ENCODE results near the gene LRRC36.
A peak's percentile ranks its signal among the peaks of the same experiment; 100 is the strongest.

The LRRC36 gene

DNA sequence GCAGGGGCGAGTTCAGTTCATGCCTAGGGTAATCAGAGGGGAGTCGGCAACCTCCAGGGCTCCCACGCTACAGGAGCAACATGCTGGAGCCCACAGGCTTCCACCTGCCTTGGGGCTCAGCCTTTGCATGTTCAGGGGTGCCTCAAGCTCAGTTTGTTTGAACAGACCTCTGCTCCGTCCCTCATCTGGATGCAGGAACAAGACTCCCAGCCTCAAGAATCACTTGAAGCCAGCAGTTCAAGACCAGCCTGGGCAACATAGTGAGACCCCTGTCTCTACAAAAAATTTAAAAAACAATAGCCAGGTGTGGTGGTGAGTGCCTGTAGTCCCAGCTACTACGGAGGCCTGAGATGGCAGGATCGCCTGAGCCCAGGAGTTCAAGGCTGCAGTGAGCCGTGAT, 99.4 kb downstream of the LRRC36 start:
- DNase-seq = no peak

DNA sequence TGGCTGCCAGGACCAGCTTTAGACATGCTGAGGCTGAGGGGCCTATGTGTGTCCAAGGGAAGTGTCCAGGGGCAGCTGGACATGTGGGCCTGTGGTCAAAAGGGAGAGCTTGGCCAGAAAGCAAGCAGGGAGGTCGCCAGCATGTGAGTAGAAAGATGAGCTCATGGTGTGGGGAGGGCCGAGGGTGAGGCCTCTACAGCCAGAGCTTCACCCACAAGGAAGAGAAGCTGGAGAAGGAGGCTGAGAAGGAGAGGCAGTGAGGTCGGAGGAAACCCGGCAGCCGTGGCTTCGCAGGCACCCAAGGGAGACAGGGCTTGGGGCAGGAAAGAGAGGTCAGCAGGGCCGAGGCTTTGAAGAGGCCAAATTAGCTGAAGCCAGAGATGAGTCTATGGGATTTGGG, 100.3 kb downstream of the LRRC36 start:
- DNase-seq = no peak

DNA sequence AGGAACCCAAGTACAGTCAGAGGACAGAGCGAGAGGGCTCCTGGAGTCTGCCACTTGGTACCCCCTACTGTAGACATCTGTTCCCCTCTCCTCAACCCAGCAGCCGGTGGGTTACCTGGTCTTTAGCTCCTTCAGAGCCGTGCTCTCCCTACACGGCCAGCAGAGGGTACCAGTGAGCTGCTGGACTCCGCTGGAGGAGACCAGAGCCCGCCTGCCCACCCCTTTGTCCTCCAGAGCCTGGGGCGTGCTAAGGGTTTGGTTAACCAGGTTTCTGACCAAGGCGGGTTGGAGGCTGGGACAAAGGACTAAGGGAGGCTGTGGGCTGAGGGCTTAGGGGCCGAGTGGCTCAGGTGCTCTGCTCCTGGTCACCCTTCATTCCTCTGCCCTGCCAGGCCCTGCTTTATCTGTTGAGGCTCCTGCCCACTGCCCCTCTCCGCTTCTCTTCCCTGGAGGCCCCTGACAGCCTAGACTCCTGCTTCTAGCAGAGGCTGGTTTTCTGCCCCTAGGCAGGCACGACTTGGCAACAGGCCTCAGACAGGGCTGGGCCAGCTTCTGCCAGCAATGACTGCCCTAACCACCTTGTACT, 101.6 kb downstream of the LRRC36 start:
- DNase-seq = peak; percentile 54

DNA sequence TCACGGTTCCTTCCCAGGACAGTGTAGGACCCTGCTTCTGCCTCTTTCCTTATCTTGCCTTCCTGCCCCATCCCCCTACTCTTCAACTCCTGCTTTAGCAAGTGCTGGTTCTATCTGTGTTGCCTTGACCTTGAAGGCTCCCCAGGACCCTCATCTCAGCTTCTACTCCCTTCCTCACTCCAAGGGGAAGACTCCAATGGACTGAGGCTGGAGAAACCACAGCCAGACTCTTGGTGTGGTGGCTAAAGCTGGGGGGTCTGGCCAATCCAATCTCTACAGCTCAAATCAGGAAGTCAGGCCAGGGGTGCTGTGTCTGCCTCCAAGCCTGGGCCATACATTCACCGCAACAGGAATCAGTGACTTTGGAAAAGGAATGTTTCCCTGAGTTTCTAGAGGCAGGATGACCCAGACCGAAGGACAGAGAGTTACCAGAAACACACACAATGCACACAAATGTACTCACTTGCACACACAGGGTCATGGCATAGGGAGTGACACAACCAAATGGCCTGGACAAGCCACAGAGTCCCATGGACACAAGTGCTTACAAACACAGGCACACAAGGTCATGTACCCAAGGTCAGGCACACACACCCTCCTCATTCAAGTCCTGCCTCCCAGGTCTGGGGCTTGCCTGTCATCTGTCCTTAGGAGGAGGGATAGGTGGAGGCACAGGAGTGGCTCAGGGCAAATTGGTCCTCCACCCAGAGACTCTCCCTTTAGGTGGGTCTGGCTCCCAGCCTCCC, 102.6 kb downstream of the LRRC36 start:
- no peak for DNase-seq

DNA sequence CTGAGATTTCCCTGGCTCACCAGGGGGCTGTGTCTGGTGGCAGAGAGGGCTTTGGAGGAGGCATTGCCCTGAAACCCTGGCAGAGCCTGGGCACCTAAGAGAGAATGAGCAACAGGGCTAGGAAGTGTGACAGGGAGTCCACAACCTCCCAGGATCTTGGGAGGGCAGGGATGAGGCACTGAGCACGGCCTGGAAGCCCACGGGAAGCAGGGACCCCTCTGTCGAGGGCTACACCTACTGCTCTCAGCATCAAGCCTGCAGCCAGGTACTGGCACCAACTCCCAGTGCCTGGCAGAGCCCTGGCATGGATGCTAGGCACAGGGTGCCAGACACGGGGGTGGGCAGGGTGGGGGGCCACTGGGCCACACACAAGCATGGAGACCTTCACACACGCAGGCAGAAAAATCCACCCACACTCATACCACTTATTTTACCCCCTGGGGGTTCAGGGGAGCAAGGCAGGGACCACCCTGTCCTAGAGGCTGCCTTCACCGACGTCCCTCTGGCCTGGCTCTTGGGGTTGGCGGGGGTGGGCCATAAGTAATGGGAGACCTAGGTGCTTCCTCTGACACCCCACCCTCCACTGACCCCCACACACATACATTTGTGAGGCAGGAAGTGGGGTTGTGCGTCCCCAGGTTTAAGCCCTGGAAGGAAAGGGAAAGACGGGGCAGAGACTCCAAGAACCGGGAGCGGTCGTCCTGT, 103.3 kb downstream of the LRRC36 start:
- no peak for DNase-seq

DNA sequence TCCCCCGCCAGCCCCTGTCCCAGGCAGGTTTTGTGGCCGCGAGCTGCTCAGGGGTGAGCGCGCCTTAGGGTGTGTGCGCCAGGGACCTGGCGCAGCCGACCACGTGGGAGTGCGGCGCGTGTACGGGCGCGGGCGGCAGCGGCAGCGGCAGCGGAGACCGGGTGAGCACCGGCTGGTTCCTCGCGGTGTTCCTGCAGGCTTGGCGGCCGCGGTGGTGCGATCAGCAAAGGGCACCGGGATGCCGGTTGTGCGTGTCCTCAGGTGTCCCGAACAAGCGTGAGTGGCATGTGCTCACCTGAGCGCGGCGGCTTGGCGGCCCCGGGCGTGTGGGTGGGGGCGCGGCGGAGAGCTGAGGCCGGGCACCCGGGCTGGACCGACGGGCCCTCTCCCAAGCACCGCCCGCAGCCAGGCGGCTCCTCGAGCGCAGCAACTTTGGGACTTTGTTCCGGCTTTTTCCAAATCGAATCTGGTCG, 103.9 kb downstream of the LRRC36 start:
- peak; percentile 41 for DNase-seq

DNA sequence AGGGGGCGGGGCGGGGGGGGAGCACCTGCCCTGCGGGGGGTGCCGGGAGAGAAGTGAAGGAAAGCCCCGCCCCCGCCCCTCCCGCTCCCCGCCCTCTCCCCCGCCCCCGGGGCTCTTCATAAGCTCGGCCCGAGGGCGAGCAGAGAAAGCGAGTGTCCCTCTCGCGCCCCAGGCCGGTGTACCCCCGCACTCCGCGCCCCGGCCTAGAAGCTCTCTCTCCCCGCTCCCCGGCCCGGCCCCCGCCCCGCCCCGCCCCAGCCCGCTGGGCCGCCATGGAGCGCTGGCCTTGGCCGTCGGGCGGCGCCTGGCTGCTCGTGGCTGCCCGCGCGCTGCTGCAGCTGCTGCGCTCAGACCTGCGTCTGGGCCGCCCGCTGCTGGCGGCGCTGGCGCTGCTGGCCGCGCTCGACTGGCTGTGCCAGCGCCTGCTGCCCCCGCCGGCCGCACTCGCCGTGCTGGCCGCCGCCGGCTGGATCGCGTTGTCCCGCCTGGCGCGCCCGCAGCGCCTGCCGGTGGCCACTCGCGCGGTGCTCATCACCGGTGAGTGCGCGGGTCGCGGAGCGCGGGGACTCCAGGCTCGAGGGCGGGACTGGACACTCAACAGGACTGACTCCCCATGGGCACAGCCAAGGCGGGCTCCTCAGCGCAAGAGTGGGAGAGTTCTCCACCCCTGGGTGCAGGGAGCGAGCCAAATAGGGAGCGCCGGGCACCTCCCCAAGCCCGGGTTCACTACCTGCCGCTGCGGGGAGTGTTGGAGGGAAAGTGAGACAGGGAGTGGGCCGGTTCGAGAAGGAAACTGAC, 104.6 kb downstream of the LRRC36 start, which contains the start of gene HSD11B2:
HSD11B2 (plus strand) TSS at position 145 of the 798 bp plus-strand sequence; CDS start at position 273, 128 bp downstream.
- DNase-seq = peak; percentile 38

DNA sequence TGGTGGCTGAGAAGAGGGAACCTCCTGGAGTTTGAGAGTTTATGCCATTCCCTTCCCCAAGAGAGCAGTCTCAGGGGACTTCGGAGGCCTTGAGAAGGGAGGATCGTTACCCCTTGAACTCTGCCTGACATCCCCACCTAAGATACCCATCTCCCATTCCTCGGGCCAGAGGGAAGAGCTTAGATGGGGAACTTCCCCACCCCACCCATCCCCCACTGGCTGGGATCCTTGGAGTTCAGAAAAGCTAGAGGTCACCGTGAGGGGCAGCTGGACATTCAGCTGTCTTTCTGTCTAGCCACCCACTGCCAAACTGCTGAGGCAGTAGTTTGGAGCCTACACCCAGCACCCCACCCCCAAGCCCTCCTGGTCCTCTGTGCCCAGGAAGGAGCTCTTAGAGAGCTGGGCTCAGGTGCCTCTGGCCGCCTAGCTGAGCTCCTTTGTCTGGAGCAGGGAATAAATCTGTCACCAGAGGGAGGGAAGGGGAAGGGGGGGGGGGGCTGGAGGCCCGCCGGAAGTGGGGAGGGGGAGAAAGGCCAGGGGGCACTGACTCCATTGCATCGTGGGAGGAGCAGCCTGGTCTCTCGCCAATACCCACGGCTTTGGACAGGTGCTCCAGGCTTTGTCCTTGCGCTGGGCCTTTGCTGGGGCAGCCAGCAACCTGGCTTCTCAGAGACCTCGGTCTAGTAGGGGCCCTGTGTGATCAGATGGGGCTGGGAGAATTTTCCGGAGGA, 105.3 kb downstream of the LRRC36 start:
- DNase-seq = no peak

DNA sequence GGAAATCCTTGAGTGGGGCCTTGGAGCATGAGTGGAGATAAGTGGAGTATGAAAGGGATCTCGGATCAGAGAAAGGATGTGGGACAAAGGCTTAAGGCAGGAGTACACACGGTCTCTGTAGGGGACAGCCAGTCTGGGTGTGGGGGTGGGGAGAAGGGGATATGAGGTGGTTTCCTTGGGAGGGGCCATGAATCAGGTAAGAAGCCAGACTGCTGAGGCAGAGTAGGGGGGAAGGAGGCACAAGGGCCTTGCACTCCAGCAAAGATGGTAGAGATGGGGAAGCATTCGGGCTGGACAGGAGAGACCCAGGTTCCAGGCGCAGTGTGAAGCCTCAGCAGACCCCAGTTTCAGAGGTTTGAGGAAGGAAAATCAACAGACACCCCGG, 105.9 kb downstream of the LRRC36 start:
- no peak for DNase-seq

DNA sequence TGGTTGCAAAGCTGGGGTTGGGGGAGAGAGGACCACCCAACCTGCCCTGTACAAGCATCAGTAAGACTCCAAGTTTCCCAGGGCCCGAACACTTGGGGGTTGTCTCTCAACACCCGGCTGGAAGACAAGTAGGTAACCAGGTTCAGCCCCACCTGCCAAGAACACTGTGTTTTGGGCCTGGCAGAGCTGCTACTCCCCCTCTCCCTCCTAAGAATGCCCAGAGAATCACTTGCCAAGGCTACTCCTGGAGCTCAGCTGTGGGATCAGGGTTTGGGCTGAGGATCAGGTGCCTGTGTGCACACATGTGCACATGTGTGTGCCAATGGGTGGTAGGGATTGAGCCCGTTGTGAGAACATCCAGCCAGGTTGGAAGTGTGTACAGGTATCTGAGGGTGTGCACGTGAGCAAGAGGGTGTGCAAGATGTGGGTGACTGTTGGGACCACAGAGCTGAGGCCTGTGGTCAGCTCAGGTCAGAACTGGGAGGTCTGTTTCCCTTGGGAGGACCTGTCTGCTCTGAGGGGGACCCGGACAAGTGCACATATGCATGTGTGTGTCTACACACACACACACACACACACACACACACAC, 106.6 kb downstream of the LRRC36 start:
- no peak for DNase-seq
